CD8-positive, alpha-beta memory T cell (primary cell): ENCODE data around the gene FTO. TPM values are rescaled to one million over a fixed set of nuclear protein-coding genes. Genes with fewer than 3 reads are reported as not detected.

ENCODE experiments used
- CTCF ChIA-PET: fragments of 350-600 bp; sonication (Branson Sonifier 250); formaldehyde crosslinking; loops from one replicate; lab custom pipeline; 2021; ENCODE audit warnings: antibody characterized with exemption; lab: Charles Lee
- POLR2A ChIA-PET: fragments of 350-600 bp; sonication (Branson Sonifier 250); formaldehyde crosslinking; loops from one replicate; lab custom pipeline; 2021; ENCODE audit warnings: antibody characterized with exemption; lab: Charles Lee
- DNase-seq, 5 donors: peaks; one replicate each; pipeline versions ENCODE4 v3.0.0 to v3.0.0-alpha.2; 2020 to 2022; ENCODE audit warnings: mixed read lengths in 1 of 5
- H3K27ac ChIP-seq: one replicate; pipeline ENCODE4 v1.7.0; 2013; ENCODE audit warnings: low read depth, mild to moderate bottlenecking, low read length, moderate library complexity
- H3K27me3 ChIP-seq: 2 replicates; pipeline ENCODE4 v1.7.0; 2013; ENCODE audit warnings: low read length, mild to moderate bottlenecking; ENCODE audit not compliant: insufficient read depth, poor library complexity, severe bottlenecking
- H3K36me3 ChIP-seq: 2 replicates; pipeline ENCODE4 v1.7.0; 2013; ENCODE audit warnings: mild to moderate bottlenecking, low read length, moderate library complexity; ENCODE audit not compliant: insufficient read depth
- H3K4me1 ChIP-seq: 2 replicates; pipeline ENCODE4 v1.7.0; 2013; ENCODE audit warnings: mild to moderate bottlenecking, low read length, moderate library complexity; ENCODE audit not compliant: insufficient read depth
- H3K4me3 ChIP-seq: 2 replicates; pipeline ENCODE4 v1.7.0; 2013; ENCODE audit warnings: mild to moderate bottlenecking, low read length
- H3K9me3 ChIP-seq: 2 replicates; pipeline ENCODE4 v1.7.0; 2013; ENCODE audit warnings: mild to moderate bottlenecking, low read length
- H3K27ac Mint-ChIP-seq, 8 donors: one replicate each; pipeline ENCODE4 v1.8.0; 2020 to 2021; ENCODE audit warnings: mixed read lengths in 8 of 8, mild to moderate bottlenecking in 6 of 8, inconsistent platforms in 3 of 8, moderate library complexity in 3 of 8
- H3K27me3 Mint-ChIP-seq, 2 donors: one replicate each; pipeline ENCODE4 v1.8.0; 2020 to 2021; ENCODE audit warnings: mixed read lengths in 2 of 2, mild to moderate bottlenecking in 1 of 2, moderate library complexity in 1 of 2
- H3K36me3 Mint-ChIP-seq, 3 donors: one replicate each; pipeline ENCODE4 v1.8.0; 2020 to 2021; ENCODE audit warnings: mixed read lengths in 3 of 3, inconsistent platforms in 1 of 3, mild to moderate bottlenecking in 1 of 3
- H3K4me1 Mint-ChIP-seq, 3 donors: one replicate each; pipeline ENCODE4 v1.8.0; 2020 to 2021; ENCODE audit warnings: mixed read lengths in 3 of 3, inconsistent platforms in 1 of 3, mild to moderate bottlenecking in 1 of 3
- H3K4me3 Mint-ChIP-seq, 7 donors: one replicate each; pipeline ENCODE4 v1.8.0; 2020 to 2021; ENCODE audit warnings: mixed read lengths in 7 of 7, mild to moderate bottlenecking in 6 of 7, moderate library complexity in 4 of 7, inconsistent platforms in 2 of 7
- H3K9me3 Mint-ChIP-seq, 5 donors: one replicate each; pipeline ENCODE4 v1.8.0; 2020 to 2022; ENCODE audit warnings: mixed read lengths in 5 of 5, mild to moderate bottlenecking in 3 of 5, moderate library complexity in 2 of 5, inconsistent platforms in 1 of 5
- polyA plus RNA-seq: library from polyadenylated mRNA; unstranded; fragments of 300-500 nt; fragmentation: Illumina TruSeq; gene quantifications from one replicate; pipeline ENCODE4 v1.2.3, GENCODE V29; 2021
- total RNA-seq, 2 experiments: library from RNA; stranded (reverse); gene quantifications; one replicate each; pipeline ENCODE4 v1.2.3, GENCODE V29; 2021

Gene FTO
- total and polyA plus RNA-seq, 3 experiments from 2014 or later = 54.5 to 77.8 (median 56.0) TPM

- Histone ChIP-seq H3K36me3 (no peaks in the 10 kb centered on the region), H3K9me3 (no peaks in the 10 kb centered on the region), H3K27ac (no peak overlapping the region), H3K4me1 (no peaks in the 10 kb centered on the region), H3K4me3 (no peak overlapping the region), H3K27me3 (no peaks in the 10 kb centered on the region)
- CTCF ChIA-PET = no interaction called here
- Mint-ChIP-seq H3K4me1 (no peaks in the 10 kb centered on the region), H3K9me3 (no peaks in the 10 kb centered on the region), H3K27ac (no peak overlapping the region), H3K4me3 (no peak overlapping the region), H3K27me3 (no peaks in the 10 kb centered on the region), H3K36me3 (peaks cover 1 to 3% (median 2%) of the 10 kb centered on the region in 3 donors)
- DNase-seq = no peak
- POLR2A ChIA-PET = no interaction called here
Observed at GRCh38 chr16:53973021-53973420, 269.1 kb downstream of the FTO start.

- H3K9me3 Mint-ChIP-seq = no peaks in the 10 kb centered on the region
- ChIA-PET POLR2A (no interaction called here), CTCF (no interaction called here)
- Histone ChIP-seq H3K36me3 (no peaks in the 10 kb centered on the region), H3K27ac (no peak overlapping the region), H3K4me1 (no peaks in the 10 kb centered on the region), H3K4me3 (no peak overlapping the region), H3K27me3 (no peaks in the 10 kb centered on the region), H3K9me3 (no peaks in the 10 kb centered on the region)
- no peaks in the 10 kb centered on the region for H3K27me3 Mint-ChIP-seq
- no peak overlapping the region for H3K27ac Mint-ChIP-seq
- H3K4me3 Mint-ChIP-seq = no peak overlapping the region
- peaks cover 1 to 5% (median 3%) of the 10 kb centered on the region in 3 donors for H3K36me3 Mint-ChIP-seq
- DNase-seq = no peak
- H3K4me1 Mint-ChIP-seq = no peaks in the 10 kb centered on the region
Observed at GRCh38 chr16:53974484-53975080, 270.6 kb downstream of the FTO start.

- CTCF ChIA-PET = no interaction called here
- H3K4me1 Mint-ChIP-seq = no peaks in the 10 kb centered on the region
- POLR2A ChIA-PET = no interaction called here
- H3K9me3 ChIP-seq = no peaks in the 10 kb centered on the region
- H3K36me3 ChIP-seq = no peaks in the 10 kb centered on the region
- H3K4me3 Mint-ChIP-seq = no peak overlapping the region
- H3K27ac ChIP-seq = no peak overlapping the region
- H3K4me3 ChIP-seq = no peak overlapping the region
- H3K9me3 Mint-ChIP-seq = no peaks in the 10 kb centered on the region
- H3K36me3 Mint-ChIP-seq = peaks cover 0 to 10% (median 8%) of the 10 kb centered on the region in 3 donors
- H3K4me1 ChIP-seq = no peaks in the 10 kb centered on the region
- H3K27me3 ChIP-seq = no peaks in the 10 kb centered on the region
- H3K27ac Mint-ChIP-seq = no peak overlapping the region
- DNase-seq = no peak
- no peaks in the 10 kb centered on the region for H3K27me3 Mint-ChIP-seq
Observed at GRCh38 chr16:53980675-53981074, 276.7 kb downstream of the FTO start.

- no peak overlapping the region for H3K4me3 Mint-ChIP-seq
- Histone ChIP-seq H3K36me3 (no peaks in the 10 kb centered on the region), H3K4me1 (no peaks in the 10 kb centered on the region), H3K4me3 (no peak overlapping the region), H3K27me3 (no peaks in the 10 kb centered on the region), H3K9me3 (no peaks in the 10 kb centered on the region), H3K27ac (no peak overlapping the region)
- ChIA-PET POLR2A (interaction anchor here (0.6 kb wide), 1 partner anchor 132 kb away, joined by 4 read pairs; no protein-coding TSS in a partner anchor), CTCF (no interaction called here)
- no peaks in the 10 kb centered on the region for H3K27me3 Mint-ChIP-seq
- no peak overlapping the region for H3K27ac Mint-ChIP-seq
- no peaks in the 10 kb centered on the region for H3K9me3 Mint-ChIP-seq
- peaks cover 0 to 10% (median 8%) of the 10 kb centered on the region in 3 donors for H3K36me3 Mint-ChIP-seq
- DNase-seq = no peak
- H3K4me1 Mint-ChIP-seq = no peaks in the 10 kb centered on the region
Observed at GRCh38 chr16:53982631-53983042, 278.7 kb downstream of the FTO start.

- H3K27me3 Mint-ChIP-seq = no peaks in the 10 kb centered on the region
- no peak overlapping the region for H3K4me3 Mint-ChIP-seq
- no peaks in the 10 kb centered on the region for H3K9me3 Mint-ChIP-seq
- H3K4me3 ChIP-seq = no peak overlapping the region
- no peaks in the 10 kb centered on the region for H3K4me1 ChIP-seq
- no peak for DNase-seq
- H3K4me1 Mint-ChIP-seq = no peaks in the 10 kb centered on the region
- H3K27me3 ChIP-seq = no peaks in the 10 kb centered on the region
- no peaks in the 10 kb centered on the region for H3K9me3 ChIP-seq
- ChIA-PET POLR2A (no interaction called here), CTCF (no interaction called here)
- H3K36me3 Mint-ChIP-seq = peaks cover 3 to 8% (median 5%) of the 10 kb centered on the region in 3 donors
- H3K36me3 ChIP-seq = no peaks in the 10 kb centered on the region
- H3K27ac Mint-ChIP-seq = no peak overlapping the region
- no peak overlapping the region for H3K27ac ChIP-seq
Observed at GRCh38 chr16:53984936-53985335, 281.0 kb downstream of the FTO start.

- Histone ChIP-seq H3K27ac (no peak overlapping the region), H3K9me3 (no peaks in the 10 kb centered on the region), H3K36me3 (no peaks in the 10 kb centered on the region), H3K4me3 (no peak overlapping the region), H3K27me3 (no peaks in the 10 kb centered on the region), H3K4me1 (no peaks in the 10 kb centered on the region)
- H3K27me3 Mint-ChIP-seq = no peaks in the 10 kb centered on the region
- peaks cover 3 to 9% (median 5%) of the 10 kb centered on the region in 3 donors for H3K36me3 Mint-ChIP-seq
- CTCF ChIA-PET = no interaction called here
- DNase-seq = no peak
- POLR2A ChIA-PET = no interaction called here
- no peaks in the 10 kb centered on the region for H3K4me1 Mint-ChIP-seq
- no peak overlapping the region for H3K27ac Mint-ChIP-seq
- H3K9me3 Mint-ChIP-seq = no peaks in the 10 kb centered on the region
- no peak overlapping the region for H3K4me3 Mint-ChIP-seq
Observed at GRCh38 chr16:53985861-53986260, 281.9 kb downstream of the FTO start.

- Mint-ChIP-seq H3K4me1 (peaks cover 0 to 4% (median 0%) of the 10 kb centered on the region in 3 donors), H3K4me3 (no peak overlapping the region), H3K9me3 (no peaks in the 10 kb centered on the region), H3K27ac (no peak overlapping the region), H3K27me3 (no peaks in the 10 kb centered on the region), H3K36me3 (peaks cover 3 to 11% (median 9%) of the 10 kb centered on the region in 3 donors)
- no peak overlapping the region for H3K4me3 ChIP-seq
- no peaks in the 10 kb centered on the region for H3K4me1 ChIP-seq
- H3K9me3 ChIP-seq = no peaks in the 10 kb centered on the region
- CTCF ChIA-PET = no interaction called here
- no peaks in the 10 kb centered on the region for H3K27me3 ChIP-seq
- no peak overlapping the region for H3K27ac ChIP-seq
- H3K36me3 ChIP-seq = no peaks in the 10 kb centered on the region
- no peak for DNase-seq
- POLR2A ChIA-PET = no interaction called here
Observed at GRCh38 chr16:53986793-53987192, 282.8 kb downstream of the FTO start.

- POLR2A ChIA-PET = no interaction called here
Observed at GRCh38 chr16:53988136-53988535, 284.2 kb downstream of the FTO start.

More at GRCh38 chr16:53988136-53988535, 284.2 kb downstream of the FTO start:
- CTCF ChIA-PET = no interaction called here
- Mint-ChIP-seq H3K9me3 (no peaks in the 10 kb centered on the region), H3K4me1 (peaks cover 0 to 4% (median 0%) of the 10 kb centered on the region in 3 donors), H3K27me3 (no peaks in the 10 kb centered on the region), H3K4me3 (no peak overlapping the region), H3K36me3 (peaks cover 3 to 9% (median 9%) of the 10 kb centered on the region in 3 donors), H3K27ac (no peak overlapping the region)
- H3K27me3 ChIP-seq = no peaks in the 10 kb centered on the region
- no peaks in the 10 kb centered on the region for H3K4me1 ChIP-seq
- no peaks in the 10 kb centered on the region for H3K9me3 ChIP-seq
- H3K27ac ChIP-seq = no peak overlapping the region
- DNase-seq = no peak
- H3K36me3 ChIP-seq = no peaks in the 10 kb centered on the region
- no peak overlapping the region for H3K4me3 ChIP-seq
